GM20000 (cell line): Measurements from ENCODE around the gene UTS2B.

ENCODE experiments used
- DNase-seq: peaks from one replicate; pipeline ENCODE4 v3.0.0; 2012; ENCODE audit warnings: low spot score
- CTCF ChIP-seq: IDR thresholded peaks from 2 replicates; pipeline ENCODE4 v1.5.1; 2012; ENCODE audit warnings: mild to moderate bottlenecking, control low read depth; ENCODE audit errors: extremely low read depth, missing control alignments

Gene UTS2B

GRCh38 chr3:191360620-191361019, 30.3 kb upstream of the UTS2B start:
- no peak for TF ChIP-seq CTCF
- DNase-seq, result no peak

GRCh38 chr3:191358929-191359328, 28.6 kb upstream of the UTS2B start:
- no peak for TF ChIP-seq CTCF
- DNase-seq, result no peak

GRCh38 chr3:191357909-191358308, 27.6 kb upstream of the UTS2B start:
- no peak for TF ChIP-seq CTCF
- no peak for DNase-seq

GRCh38 chr3:191356631-191357439, 26.5 kb upstream of the UTS2B start:
- TF ChIP-seq CTCF, result no peak
- no peak for DNase-seq

GRCh38 chr3:191355406-191355805, 25.1 kb upstream of the UTS2B start:
- no peak for TF ChIP-seq CTCF
- DNase-seq, result peak; percentile 31

- DNase-seq, result no peak
- no peak for TF ChIP-seq CTCF
Observed at GRCh38 chr3:191353022-191353777, 22.9 kb upstream of the UTS2B start.

- no peak for DNase-seq
- TF ChIP-seq CTCF, result no peak
Observed at GRCh38 chr3:191352014-191352413, 21.7 kb upstream of the UTS2B start.
